ENCODE results near the gene AGTR1. TPM values are rescaled to one million over a fixed set of nuclear protein-coding genes. Genes with fewer than 3 reads are reported as not detected.
"Not testable (repeated sequence)": the region's sequence is repeated elsewhere in the genome, so short reads cannot be mapped to it uniquely, and the experiment has no call there.

Gene AGTR1
- total and polyA plus RNA-seq, 2 donors = 8.1 to 24.8 TPM

DNA sequence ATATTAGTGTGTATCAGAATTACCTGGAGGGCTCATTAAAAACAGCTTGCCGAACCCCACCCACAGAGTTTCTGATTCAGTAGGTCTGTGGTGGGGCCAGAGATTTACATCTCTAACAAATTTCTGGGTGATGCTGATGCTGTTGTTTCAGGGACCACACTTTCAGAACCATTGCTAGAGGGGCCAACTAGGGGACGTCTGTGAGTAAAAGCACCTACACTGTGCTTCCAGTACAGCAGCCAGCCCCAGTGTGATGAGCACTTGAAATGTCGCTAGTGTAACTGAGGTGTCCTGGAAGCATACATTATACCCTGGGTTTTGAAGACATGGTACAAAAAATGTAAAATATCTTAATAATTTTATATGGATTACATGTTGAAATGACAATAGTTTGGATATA, 33.0 kb downstream of the AGTR1 start:
- Histone ChIP-seq H3K4me1 (ENCODE audit: insufficient read depth) (no peaks in the 10 kb centered on the region), H3K36me3 (ENCODE audit: insufficient read depth) (no peaks in the 10 kb centered on the region), H3K4me3 (ENCODE audit: low read depth, low read length) (no peak overlapping the region), H3K27ac (ENCODE audit: low read depth) (no peak overlapping the region)
- no peak for DNase-seq (ENCODE audit: extremely low spot score)
- 93% methylated on average over 3 of the region's 3 CpGs for WGBS

DNA sequence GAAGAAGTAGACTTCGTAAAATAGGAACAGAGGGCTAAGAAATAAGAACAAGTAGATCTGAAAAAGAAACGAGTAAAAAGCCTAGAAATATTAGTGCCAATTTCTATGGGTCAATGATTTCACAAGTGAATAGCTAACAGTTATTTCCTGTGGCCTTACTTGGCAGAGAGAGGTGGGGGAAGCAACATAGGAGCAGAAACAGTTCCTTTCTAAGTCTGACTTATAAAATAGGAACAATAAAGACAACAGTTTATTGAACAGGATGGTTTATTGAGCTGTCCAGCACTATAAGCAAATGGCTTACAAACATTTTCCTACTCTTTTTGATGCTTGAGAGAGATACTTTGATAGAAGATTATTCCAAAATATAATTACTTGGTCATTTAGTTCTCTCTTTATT, 37.9 kb downstream of the AGTR1 start:
- DNase-seq (ENCODE audit: extremely low spot score) = no peak
- Histone ChIP-seq H3K4me3 (ENCODE audit: low read depth, low read length) (no peak overlapping the region), H3K36me3 (ENCODE audit: insufficient read depth) (no peaks in the 10 kb centered on the region), H3K27ac (ENCODE audit: low read depth) (no peak overlapping the region), H3K4me1 (ENCODE audit: insufficient read depth) (no peaks in the 10 kb centered on the region)
- WGBS = 70% methylated on average over 2 of the region's 2 CpGs

DNA sequence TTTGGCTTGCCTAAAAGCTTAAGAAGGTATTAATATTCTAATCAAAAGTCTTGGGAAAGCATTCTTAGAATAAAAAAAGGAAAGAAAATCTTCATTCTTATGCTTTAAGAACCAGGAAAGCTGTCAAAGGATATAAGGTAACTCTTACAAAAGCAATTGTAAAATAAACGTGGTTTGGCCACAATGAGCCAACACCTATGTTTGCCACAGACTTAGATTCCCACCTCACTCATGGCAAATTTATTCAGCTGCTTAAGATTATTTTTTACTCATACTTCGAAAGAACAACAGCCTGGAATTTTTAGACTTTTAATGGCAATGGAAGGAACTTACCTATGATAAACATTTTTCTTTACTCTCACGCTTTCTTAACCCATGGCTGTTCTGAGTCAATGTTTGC, 38.4 kb downstream of the AGTR1 start:
- H3K4me1 ChIP-seq (ENCODE audit: insufficient read depth) = no peaks in the 10 kb centered on the region
- H3K27ac ChIP-seq (ENCODE audit: low read depth) = no peak overlapping the region
- no peak for DNase-seq (ENCODE audit: extremely low spot score)
- no peaks in the 10 kb centered on the region for H3K36me3 ChIP-seq (ENCODE audit: insufficient read depth)
- WGBS = 87% methylated on average over 3 of the region's 3 CpGs
- H3K4me3 ChIP-seq (ENCODE audit: low read depth, low read length) = no peak overlapping the region

DNA sequence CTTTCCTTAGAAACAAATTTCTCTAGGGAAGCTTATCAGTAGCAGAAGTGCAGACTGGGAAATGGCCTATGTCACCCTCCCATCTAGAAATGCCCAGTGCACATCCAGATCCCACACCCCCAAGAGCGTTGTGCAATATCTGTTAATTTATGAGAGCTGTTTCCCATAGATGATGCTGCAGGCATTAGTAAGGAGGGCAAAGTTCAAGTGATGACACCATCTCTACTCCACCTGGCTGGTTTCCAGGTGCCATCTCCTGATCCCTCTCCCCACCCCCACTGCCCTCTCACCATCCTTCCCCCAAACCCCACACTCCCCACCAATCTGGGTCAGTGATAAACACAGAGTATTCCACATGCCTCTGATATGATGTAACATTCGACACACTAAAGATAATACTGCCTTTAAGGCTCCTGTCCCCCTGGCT, 39.4 kb downstream of the AGTR1 start:
- WGBS = 61% methylated on average over 2 of the region's 2 CpGs
- Histone ChIP-seq H3K4me1 (ENCODE audit: insufficient read depth) (no peaks in the 10 kb centered on the region), H3K36me3 (ENCODE audit: insufficient read depth) (no peaks in the 10 kb centered on the region), H3K27ac (ENCODE audit: low read depth) (no peak overlapping the region), H3K4me3 (ENCODE audit: low read depth, low read length) (no peak overlapping the region)
- no peak for DNase-seq (ENCODE audit: extremely low spot score)

DNA sequence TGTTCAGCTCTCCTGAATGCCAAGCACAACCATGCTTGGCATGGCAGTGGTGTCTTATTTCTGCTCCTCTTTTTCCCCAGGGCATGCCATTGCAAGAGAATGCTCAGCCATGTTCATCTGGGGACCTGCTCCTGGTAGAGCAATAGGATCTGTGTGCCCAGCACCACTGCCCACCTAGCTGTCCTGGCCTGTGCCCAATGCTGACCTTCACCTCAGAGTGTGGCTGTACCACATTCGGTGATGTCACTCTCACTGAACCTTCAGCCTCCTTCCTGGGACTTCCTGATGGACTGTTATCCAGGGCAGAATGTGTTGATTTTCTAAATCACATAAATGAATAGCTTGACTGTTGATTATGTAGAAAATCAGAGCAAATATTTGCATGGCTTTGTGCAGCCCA, 42.0 kb downstream of the AGTR1 start:
- Histone ChIP-seq H3K4me3 (ENCODE audit: low read depth, low read length) (no peak overlapping the region), H3K27ac (ENCODE audit: low read depth) (no peak overlapping the region), H3K36me3 (ENCODE audit: insufficient read depth) (no peaks in the 10 kb centered on the region), H3K4me1 (ENCODE audit: insufficient read depth) (no peaks in the 10 kb centered on the region)
- 97% methylated on average over 1 of the region's 1 CpG for WGBS
- no peak for DNase-seq (ENCODE audit: extremely low spot score)

DNA sequence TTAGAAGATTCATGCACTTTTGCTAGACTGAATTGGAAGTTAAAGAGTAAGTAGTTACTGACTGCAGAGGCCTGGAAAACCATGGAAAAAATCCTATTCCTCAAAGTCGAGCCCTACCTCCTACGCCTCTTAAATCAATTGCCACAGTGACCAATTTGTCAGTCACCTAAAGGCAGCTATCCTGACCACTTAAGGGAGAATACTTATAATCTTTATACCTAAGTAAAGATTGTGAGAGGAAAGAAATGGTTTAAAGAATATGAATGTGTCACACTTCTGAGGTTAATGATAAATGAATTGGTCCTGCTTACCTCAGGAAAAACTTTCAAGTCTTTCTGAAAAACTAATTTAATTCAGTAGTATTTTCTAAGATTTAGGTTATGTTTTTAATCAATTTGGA, 42.6 kb downstream of the AGTR1 start:
- no peak overlapping the region for H3K4me3 ChIP-seq (ENCODE audit: low read depth, low read length)
- WGBS = 87% methylated on average over 2 of the region's 2 CpGs
- no peaks in the 10 kb centered on the region for H3K4me1 ChIP-seq (ENCODE audit: insufficient read depth)
- no peak for DNase-seq (ENCODE audit: extremely low spot score)
- H3K36me3 ChIP-seq (ENCODE audit: insufficient read depth) = no peaks in the 10 kb centered on the region
- H3K27ac ChIP-seq (ENCODE audit: low read depth) = no peak overlapping the region

DNA sequence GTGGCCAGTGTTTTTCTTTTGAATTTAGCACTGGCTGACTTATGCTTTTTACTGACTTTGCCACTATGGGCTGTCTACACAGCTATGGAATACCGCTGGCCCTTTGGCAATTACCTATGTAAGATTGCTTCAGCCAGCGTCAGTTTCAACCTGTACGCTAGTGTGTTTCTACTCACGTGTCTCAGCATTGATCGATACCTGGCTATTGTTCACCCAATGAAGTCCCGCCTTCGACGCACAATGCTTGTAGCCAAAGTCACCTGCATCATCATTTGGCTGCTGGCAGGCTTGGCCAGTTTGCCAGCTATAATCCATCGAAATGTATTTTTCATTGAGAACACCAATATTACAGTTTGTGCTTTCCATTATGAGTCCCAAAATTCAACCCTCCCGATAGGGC, 43.5 kb downstream of the AGTR1 start:
- H3K36me3 ChIP-seq (ENCODE audit: insufficient read depth) = no peaks in the 10 kb centered on the region
- DNase-seq (ENCODE audit: extremely low spot score) = no peak
- H3K4me1 ChIP-seq (ENCODE audit: insufficient read depth) = no peaks in the 10 kb centered on the region
- H3K27ac ChIP-seq (ENCODE audit: low read depth) = no peak overlapping the region
- WGBS = 97% methylated on average over 10 of the region's 10 CpGs
- H3K4me3 ChIP-seq (ENCODE audit: low read depth, low read length) = no peak overlapping the region

DNA sequence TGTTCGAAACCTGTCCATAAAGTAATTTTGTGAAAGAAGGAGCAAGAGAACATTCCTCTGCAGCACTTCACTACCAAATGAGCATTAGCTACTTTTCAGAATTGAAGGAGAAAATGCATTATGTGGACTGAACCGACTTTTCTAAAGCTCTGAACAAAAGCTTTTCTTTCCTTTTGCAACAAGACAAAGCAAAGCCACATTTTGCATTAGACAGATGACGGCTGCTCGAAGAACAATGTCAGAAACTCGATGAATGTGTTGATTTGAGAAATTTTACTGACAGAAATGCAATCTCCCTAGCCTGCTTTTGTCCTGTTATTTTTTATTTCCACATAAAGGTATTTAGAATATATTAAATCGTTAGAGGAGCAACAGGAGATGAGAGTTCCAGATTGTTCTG, 44.4 kb downstream of the AGTR1 start:
- Histone ChIP-seq H3K4me3 (ENCODE audit: low read depth, low read length) (no peak overlapping the region), H3K4me1 (ENCODE audit: insufficient read depth) (no peaks in the 10 kb centered on the region), H3K27ac (ENCODE audit: low read depth) (no peak overlapping the region), H3K36me3 (ENCODE audit: insufficient read depth) (no peaks in the 10 kb centered on the region)
- 90% methylated on average over 6 of the region's 6 CpGs for WGBS
- no peak for DNase-seq (ENCODE audit: extremely low spot score)

DNA sequence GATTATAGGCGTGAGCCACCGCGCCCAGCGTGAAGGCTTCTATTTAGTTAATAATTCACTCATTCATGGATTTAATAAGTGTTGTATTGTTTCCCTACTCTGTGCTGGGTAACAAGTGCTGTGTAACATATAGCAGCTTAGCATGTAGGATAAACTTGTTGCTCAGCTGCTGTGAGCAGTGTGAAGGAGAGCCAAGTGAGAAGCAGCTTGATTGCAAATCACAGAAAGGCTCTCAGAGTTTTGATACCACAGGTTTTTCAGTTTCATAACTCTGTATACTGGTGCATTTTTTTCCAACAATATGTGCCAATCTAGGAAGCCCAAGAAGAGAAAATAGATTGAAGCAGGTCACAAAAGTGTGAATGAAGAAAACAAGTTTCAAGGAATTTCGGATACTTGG, 48.4 kb downstream of the AGTR1 start:
- H3K27ac ChIP-seq (ENCODE audit: low read depth) = no peak overlapping the region
- DNase-seq (ENCODE audit: extremely low spot score) = no peak
- no peaks in the 10 kb centered on the region for H3K4me1 ChIP-seq (ENCODE audit: insufficient read depth)
- no peak overlapping the region for H3K4me3 ChIP-seq (ENCODE audit: low read depth, low read length)
- WGBS = 97% methylated on average over 5 of the region's 5 CpGs
- no peaks in the 10 kb centered on the region for H3K36me3 ChIP-seq (ENCODE audit: insufficient read depth)

DNA sequence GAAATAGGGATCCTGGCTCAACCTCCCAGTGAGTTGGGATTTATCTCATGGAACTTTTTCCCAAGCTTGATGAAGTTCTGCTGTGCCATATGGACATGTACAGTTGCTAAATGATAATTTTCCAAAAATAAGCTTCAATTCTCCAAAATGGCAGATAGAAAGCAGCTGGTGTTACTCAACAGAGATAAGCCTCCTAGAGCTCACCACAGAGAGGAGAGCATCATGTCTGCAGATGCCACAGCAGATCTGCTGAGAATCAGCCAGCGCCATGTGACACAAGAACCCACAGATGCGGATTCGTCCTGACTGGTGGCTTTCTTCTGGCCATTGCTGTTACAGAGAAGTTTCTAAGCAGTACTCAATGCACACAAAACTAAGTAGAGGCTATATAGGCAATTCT, 50.6 kb downstream of the AGTR1 start:
- Histone ChIP-seq H3K27ac (ENCODE audit: low read depth) (no peak overlapping the region), H3K36me3 (ENCODE audit: insufficient read depth) (no peaks in the 10 kb centered on the region), H3K4me3 (ENCODE audit: low read depth, low read length) (no peak overlapping the region), H3K4me1 (ENCODE audit: insufficient read depth) (no peaks in the 10 kb centered on the region)
- 78% methylated on average over 3 of the region's 3 CpGs for WGBS
- DNase-seq (ENCODE audit: extremely low spot score) = no peak

DNA sequence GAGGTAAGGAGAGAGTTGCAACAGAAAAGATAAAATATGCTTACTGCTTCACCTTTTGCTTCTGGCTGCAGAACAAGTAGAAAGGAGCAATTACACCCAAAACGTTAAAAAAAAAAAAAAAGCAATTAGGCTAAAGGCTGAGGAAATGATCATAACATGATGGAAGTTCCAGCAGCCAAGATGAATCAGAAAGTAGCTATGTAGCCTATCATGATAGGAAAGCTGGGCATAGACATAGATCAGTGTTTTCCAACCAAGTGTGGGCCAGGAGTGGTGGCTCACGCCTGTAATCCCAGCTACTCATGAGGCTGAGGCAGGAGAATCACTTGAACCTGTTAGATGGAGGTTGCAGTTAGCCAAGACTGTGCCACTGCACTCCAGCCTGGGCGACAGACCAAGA, 52.6 kb downstream of the AGTR1 start:
- Histone ChIP-seq H3K4me1 (ENCODE audit: insufficient read depth) (no peaks in the 10 kb centered on the region), H3K4me3 (ENCODE audit: low read depth, low read length) (no peak overlapping the region), H3K27ac (ENCODE audit: low read depth) (no peak overlapping the region), H3K36me3 (ENCODE audit: insufficient read depth) (no peaks in the 10 kb centered on the region)
- DNase-seq (ENCODE audit: extremely low spot score) = no peak
- 81% methylated on average over 3 of the region's 3 CpGs for WGBS

DNA sequence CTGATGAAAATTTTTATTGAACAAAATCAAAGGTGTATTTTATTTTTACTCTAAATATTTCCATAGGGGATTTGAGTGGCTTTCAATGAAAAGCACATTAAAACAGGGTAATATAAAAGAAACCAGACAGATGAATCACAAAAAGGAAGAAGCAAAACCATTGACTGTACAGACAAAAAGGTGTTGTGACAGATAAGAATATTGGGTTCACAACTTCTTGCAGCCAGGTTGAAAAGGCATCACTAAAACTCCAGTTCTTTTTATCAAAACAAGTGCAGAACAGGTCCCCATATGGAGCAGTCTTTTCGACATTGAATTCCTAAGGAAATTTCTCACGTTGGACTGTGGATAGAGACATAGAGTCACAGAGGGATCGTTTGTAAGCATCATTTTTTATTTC, 53.8 kb downstream of the AGTR1 start:
- no peaks in the 10 kb centered on the region for H3K36me3 ChIP-seq (ENCODE audit: insufficient read depth)
- H3K4me1 ChIP-seq (ENCODE audit: insufficient read depth) = no peaks in the 10 kb centered on the region
- H3K4me3 ChIP-seq (ENCODE audit: low read depth, low read length) = no peak overlapping the region
- DNase-seq (ENCODE audit: extremely low spot score) = no peak
- 90% methylated on average over 3 of the region's 3 CpGs for WGBS
- no peak overlapping the region for H3K27ac ChIP-seq (ENCODE audit: low read depth)

DNA sequence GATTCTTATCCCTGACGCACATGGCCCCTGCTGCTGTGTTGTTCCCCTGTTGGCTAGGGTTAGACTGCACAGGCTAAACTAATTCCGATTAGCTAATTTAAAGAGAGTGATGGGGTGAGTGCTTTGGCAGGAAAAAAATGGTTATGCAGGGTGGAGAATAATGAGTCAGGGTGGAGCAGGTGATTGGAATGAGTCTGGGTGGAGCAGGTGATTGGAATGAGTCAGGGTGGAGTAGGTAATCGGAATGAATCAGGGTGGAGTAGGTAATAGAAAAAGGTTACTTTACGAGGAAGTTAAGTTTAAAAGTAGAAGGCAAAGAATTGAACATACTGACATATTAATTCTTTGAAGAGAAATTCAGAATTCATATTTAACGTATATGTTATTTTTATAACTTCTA, 55.7 kb downstream of the AGTR1 start:
- not testable (repeated sequence) for H3K27ac ChIP-seq (ENCODE audit: low read depth); H3K4me1 ChIP-seq (ENCODE audit: insufficient read depth); H3K36me3 ChIP-seq (ENCODE audit: insufficient read depth); H3K4me3 ChIP-seq (ENCODE audit: low read depth, low read length); DNase-seq (ENCODE audit: extremely low spot score)
- 90% methylated on average over 5 of the region's 5 CpGs for WGBS

DNA sequence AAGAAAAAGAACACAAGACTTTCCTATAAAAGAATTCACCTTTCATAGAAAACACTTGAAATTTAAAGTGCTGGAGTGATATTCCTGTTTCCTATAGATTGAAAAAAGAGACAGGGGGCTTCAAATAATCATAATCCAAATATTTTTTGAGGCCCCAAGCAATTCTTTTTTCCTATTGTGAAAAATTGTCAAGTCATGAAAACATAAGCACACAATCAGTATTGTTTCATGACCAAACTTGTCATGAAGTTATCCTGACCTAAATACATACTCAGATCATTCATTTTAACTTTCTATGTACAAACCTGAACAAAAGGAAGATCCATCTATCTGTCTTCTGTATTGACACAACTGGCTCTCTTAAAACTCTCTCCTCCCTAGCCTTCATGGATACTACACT, 57.9 kb downstream of the AGTR1 start:
- no peak for DNase-seq (ENCODE audit: extremely low spot score)
- Histone ChIP-seq H3K4me3 (ENCODE audit: low read depth, low read length) (no peak overlapping the region), H3K36me3 (ENCODE audit: insufficient read depth) (no peaks in the 10 kb centered on the region), H3K27ac (ENCODE audit: low read depth) (no peak overlapping the region), H3K4me1 (ENCODE audit: insufficient read depth) (no peaks in the 10 kb centered on the region)

DNA sequence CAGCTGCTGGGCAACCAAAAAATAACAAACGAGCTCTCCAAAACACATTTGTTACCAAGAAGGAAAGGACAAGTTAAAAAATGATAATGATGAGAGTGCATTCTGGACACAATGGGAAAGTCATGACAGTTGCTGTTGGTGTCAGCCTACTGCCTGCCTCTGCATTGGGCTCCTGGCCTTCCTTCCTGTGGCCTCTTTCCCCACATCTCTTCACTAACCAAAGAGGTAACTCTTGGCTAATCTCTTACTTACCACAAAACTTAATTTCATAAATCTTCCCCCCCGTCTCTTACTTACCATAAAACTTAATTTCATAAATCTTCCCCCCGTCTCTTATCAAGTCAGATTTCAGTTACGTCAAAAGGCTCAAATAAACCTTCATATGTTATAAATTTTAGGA, 58.6 kb downstream of the AGTR1 start:
- Histone ChIP-seq H3K27ac (ENCODE audit: low read depth) (no peak overlapping the region), H3K36me3 (ENCODE audit: insufficient read depth) (no peaks in the 10 kb centered on the region), H3K4me1 (ENCODE audit: insufficient read depth) (no peaks in the 10 kb centered on the region), H3K4me3 (ENCODE audit: low read depth, low read length) (no peak overlapping the region)
- DNase-seq (ENCODE audit: extremely low spot score) = no peak
- 90% methylated on average over 4 of the region's 4 CpGs for WGBS
